HPDE6-E6E7 (cell line): ENCODE results near the gene CARM1.
"Not testable (repeated sequence)": the region's sequence is repeated elsewhere in the genome, so short reads cannot be mapped to it uniquely, and the experiment has no call there.

Experiments used
- DNase-seq: peaks from one replicate; pipeline ENCODE4 v3.0.0; 2011; ENCODE audit warnings: missing footprints; ENCODE audit errors: extremely low spot score

CARM1 gene

DNA sequence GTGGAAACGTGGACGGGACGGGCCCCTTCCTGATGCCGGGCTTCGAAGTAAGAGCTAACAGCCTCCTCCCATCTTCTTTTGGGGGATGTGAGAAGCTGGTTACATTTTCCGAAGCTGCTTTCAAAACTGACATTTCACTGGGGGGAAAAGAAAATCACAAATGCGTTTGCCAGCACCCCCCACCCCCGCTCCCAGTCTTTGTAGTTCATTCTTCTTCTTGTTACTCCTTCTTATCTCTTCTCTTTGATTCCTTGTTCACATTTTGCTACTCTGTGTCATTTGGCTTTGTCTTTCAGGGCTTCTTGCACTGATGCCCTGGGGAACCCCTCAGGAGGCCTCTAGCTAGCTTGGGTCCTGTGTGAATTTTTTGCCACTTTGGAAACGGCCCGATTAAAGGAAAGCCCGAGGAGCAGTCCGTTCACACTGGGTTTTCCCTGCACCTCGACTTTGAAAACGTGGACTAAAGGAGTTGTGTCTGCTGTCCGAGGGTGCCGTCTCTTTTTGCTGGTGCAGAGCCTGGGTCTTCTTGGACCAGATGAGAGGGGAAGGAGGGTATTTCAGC is 1.3 kb downstream of the CARM1 start:
- no peak for DNase-seq

DNA sequence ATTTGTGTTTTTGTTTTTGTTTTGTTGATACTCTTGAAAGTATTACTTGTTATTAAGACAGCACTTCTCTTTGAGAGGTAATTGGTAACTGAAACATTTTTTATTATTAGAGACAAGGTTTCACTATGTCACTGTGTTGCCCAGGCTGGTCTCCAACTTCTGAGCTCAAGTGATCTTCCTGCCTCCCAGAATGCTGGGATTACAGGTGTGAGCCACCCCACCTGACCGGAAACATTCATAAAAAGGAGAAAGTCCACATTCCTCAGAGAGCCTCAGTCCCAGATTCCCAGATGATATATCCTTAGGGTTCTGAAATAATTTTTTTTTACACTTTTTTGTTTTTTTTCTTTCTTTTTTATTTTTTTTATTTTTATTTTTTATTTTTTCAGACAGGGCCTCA is 2.7 kb downstream of the CARM1 start:
- DNase-seq, result no peak

DNA sequence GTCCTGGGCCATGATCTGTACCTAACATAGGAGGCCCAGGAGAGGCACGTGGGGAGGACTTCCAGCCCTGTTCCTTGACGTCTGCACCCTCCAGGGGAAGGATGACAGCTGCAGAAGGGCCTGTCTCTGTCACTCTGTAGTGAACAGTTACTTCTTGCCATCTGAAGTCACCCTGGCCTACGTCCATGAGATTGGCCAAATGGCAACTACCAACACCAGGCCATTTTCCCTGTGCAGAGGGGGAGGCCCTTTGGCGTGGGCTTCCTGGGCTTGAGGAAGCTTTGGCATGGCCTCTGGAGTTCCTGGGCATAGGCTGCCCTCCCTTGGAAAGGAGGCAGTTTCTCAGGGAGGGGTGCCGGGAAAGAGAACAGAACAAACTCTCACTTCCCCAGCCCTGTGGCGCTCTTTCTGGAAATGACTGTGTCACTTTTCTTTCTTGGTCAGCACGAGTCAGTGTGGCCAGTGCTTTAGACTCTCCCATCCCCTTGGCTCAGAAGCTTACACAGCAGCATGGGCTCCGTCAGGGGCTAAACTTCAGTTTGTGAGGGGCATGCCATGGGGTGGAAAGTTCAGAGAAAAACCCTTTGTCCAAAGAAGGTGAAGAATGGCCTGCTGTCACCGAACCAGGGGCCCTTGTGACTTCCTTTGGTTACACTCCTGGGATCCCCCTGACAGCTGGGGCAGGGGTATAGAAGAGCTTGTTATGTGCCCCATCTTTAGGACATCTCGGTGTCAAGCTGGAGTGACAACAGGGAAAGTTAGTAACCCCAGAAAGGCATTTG is 5.3 kb downstream of the CARM1 start:
- DNase-seq, result no peak

DNA sequence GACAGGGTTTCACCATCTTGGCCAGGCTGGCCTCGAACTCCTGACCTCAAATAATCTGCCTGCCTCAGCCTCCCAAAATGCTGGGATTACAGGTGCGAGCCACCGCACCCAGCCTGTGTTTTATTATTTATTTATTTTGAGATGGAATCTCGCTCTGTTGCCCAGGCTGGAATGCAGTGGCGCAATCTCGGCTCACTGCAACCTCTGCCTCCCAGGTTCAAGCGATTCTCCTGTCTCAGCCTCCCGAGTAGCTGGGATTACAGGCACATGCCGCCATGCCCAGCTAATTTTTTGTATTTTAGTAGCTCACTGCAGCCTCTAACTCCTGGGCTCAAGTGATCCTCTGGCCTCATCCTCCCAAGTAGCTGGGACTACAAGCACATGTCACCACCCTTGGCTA is 6.3 kb downstream of the CARM1 start:
- DNase-seq, result not testable (repeated sequence)

DNA sequence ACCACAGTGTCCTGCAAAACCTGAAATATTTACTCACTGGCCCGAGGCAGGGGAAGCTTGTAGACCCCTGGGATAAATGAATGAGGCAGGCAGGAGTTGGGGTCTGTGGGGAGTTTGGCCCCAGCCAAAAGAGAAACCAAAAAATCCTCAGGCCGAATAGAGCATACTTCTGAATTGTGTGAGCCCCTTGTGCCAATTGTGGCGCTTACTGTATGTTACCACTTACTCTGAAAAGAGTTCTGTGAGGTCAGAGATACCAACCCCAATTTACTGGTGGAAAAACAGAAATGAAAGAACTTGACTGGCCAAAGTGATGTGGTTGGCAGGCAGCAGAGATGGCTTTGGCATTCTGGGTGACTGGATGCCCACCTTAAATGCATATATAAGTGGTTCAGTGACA is 6.9 kb downstream of the CARM1 start:
- DNase-seq, result no peak

DNA sequence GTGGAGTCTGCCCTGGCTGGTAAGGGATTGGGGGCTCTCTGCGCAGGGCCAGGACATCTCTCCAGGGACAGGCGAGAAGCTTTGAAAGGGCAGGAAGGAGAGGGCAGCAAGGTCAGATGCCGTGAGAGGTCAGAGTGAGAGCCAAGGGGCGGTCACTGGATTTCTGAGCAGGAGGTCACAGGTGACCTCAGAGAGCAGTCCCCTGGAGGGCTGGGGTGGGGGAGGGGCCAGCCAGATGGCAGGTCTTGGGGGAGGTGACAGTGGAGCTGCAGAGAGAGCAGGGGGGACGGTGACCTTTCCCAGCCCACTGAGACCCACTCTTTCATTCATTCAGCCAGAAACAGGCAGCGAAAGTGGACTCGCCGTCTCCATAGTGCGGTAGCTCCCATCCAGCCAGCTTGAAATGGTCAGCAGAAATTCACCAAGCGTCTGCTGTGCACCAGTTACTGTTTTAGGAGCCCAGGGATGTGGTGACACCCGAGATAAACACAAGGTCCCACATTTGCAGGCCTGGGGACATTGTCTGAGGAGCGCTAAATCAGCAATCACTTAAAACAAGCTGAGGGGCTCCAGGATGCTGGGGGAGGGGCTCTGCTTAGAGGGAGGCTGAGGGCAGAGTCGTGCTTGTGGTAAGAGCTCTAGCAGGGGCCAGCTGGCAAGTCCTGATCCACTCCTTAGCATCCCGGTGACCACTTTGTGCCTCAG is 10.2 kb downstream of the CARM1 start:
- no peak for DNase-seq

DNA sequence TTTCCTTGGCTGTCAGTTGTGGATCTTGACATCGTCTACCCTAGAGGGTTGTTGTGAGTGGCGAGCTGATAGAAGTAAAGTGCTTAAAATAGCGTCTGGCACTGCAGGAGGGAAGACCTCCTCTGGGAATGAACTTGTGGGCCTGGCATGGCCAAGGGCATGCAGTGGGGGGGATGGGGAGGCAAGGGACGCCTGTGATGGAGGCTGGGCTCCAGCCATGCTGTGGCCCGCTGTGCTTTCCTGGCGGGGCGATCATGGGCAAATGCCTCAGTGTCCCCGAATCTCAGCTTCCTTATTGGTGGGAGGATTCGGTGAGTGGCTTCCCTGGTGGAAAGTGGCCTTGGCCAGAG is 10.7 kb downstream of the CARM1 start:
- DNase-seq, result no peak

DNA sequence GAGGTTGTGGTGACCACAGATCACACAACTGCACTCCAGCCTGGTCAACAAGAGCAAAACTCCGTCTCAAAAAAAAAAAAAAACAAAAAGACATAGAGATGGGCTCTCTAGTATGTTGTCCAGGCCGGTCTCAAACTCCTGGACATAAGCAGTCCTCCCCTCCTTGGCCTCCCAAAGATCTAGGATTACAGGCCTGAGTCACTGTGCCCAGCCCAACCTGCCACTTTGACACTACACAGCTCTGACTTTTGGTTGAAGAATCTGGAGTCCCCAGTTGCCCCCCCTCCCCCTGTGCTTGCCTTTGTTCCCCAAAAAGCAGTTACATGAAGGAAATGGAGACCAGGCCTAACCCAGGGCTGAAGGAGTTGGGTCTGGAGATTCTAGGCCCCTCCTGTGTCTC is 12.9 kb downstream of the CARM1 start:
- no peak for DNase-seq

DNA sequence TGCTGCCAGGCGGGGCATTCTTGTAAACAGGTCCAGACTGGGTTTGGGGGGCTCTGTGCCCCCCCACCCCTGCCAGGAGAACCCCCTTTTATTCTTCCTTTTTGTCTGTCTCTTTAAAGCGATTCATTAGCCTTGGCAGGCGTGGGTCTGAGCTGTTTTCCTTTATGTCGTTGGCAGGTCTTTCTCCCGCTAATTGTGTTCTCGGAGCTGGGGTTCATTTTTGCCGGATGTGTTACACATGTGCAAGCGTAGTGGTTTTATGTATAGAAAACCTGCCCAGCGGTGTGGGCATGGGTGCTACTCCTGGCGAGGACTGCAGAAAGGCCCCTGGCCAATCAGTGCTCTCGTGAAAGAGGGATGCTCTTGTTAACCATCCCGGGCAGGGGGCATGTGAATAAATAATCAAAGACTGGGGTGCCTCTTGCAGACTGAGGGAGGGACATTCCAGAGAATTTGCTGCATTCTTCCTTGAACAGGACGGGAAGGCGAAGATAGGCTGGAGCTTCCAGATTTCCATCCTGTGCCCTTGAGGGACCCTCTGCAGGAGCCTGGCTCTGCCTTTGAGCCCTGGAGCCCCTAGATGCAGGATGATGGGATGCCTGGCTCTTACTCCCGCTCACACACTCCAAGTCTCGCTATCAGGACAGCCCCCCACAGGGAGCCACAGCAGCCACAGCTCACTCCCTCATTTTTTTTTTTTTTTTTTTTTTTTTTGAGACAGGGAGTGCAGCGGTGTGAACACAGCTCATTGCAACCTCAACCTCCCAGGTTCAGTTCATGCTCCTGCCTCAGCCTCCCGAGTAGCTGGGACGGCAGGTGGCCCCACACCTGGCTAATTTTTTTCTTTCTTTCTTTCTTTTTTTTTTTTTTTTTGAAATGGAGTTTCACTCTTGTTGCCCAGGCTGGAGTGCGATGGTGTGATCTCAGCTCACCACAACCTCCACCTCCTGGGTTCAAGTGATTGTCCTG is 14.1 kb downstream of the CARM1 start:
- no peak for DNase-seq

DNA sequence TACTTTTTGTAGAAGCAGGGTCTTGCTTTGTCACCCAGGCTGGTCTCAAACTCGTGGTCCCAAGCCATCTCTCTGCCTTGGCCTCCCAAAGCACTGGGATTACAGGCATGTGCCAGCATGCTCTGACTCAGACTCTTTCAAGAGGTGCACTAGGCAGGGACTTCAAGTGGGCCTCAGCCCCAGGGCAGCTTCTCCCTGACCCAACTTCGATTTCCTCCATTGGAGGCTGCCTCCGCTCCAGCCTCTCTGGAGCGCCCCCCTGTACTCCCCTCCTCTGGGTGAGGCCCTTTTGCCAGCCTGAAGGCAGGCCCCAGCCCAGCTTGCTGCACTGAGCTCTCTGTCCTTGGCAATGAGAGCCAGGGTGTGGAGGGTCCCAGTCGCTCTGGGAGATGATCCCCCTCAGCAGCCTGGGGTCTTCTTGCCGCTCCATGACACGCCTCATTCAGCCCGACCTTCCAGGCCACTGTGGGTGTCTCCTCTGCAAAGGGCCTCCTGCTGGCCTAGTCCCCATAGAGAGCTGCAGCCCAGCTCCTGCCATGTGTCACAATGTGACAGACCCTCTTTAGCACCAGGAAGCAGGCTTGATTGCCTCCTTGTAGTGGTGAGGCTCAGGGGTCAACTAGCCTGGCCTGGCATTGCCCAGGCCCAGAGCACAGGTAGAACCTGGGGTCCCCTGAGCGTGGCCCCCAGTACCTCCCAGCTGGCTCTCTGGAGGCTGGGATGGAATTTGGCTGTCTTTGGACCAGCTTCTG is 16.4 kb downstream of the CARM1 start:
- no peak for DNase-seq

DNA sequence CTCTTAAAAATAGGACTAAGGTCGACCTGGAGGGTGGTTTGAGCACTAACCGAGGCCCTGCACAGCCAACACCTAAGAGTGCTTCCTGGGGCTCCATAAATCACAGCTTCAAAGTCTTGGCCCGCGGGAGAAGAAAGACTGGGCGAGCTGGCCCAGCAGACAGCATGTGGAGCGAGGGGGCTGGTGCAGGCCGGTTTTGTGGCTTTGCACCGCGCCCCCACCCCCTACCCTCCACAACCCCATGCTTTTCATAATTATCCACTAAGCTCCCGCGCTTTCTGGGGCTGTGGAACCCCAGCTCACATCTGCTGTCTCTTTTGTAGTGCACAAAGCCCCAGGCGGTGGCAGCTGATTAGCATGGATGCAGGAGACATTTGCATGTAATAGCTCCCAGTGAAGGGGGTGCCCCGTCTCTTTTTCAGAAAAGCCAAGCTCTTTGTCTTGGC is 17.1 kb downstream of the CARM1 start:
- no peak for DNase-seq

DNA sequence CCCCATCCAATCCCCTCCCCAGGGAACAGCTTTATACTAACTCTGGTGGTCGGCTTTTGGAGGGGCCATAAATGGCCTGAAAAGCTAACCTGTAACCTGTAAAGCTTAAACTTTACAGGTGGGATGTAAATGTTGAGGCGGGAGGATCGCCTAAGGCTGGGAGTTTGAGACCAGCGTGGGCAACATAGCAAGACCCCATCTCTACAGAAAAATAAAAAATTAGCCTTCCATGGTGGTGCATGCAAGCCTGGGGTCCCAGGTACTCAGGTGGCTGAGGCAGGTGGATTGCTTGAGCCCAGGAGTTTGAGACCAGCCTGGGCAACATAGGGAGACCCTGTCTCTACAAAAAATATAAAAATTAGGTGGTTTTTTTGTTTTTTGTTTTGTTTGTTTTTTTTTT is 18.5 kb downstream of the CARM1 start:
- no peak for DNase-seq

DNA sequence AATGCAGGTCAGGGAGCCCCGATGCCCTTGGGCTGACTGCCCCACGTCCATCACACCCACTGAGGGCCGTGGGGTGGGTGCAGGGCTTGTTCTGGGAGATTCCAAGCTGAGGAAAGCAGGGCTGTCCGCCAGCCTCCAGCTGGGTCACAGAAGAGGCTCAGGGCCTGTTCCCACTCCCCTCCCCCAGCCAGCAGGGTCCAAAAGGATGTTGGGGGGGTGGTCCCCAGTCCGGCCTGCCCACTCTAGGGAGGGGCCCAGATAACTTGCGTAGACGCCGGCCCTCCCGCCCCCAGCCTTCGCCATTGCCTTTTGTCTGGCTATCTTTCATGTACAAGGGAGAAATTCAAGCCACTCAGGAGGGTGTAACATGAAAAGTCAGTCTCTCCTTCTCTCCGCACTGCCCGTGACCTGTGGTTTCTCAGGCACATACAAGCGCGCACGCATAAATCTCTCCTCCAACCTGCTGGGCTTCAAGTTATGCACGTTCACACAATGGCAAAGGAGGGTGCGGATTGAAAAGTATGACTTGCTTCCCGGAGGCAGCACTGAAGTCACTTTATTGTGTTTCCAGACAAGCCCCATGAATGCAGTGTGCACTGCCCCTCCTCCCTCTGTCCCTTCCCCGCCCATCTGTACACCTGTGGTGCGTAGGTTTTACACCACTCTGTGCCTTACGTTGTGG is 20.2 kb downstream of the CARM1 start:
- no peak for DNase-seq

DNA sequence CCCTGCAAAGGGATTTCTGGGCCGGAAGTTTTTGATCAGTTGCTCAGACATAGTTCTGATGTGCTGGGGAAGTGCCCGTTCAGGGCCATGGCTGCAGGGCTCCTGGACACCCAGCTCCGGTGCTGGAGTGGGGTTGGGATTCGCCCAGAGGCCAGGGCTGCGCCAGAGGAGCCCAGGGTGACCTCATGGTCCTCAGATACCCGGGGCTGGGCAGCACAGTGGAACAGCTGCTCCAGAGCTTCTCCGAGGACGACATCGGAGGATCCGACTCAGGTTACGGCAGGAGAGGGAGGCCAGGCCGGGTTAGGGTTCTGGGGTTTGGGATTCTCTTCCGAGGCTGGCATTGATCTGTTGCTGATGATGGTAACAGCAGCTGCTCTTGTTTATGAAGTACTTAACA is 20.9 kb downstream of the CARM1 start:
- DNase-seq, result no peak

DNA sequence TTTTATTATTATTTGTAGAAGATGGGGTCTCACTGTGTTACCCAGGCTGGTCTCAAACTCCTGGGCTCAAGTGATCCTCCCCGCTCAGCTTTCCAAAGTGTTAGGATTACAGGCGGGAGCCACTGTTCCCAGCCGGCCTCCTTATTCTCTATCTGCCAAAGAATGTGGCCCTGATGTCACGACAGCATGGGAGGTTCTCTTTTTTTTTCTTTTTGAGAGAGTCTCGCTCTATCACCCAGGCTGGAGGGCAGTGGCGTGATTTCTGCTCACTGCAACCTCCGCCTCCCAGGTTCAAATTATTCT is 23.5 kb downstream of the CARM1 start:
- DNase-seq, result no peak

DNA sequence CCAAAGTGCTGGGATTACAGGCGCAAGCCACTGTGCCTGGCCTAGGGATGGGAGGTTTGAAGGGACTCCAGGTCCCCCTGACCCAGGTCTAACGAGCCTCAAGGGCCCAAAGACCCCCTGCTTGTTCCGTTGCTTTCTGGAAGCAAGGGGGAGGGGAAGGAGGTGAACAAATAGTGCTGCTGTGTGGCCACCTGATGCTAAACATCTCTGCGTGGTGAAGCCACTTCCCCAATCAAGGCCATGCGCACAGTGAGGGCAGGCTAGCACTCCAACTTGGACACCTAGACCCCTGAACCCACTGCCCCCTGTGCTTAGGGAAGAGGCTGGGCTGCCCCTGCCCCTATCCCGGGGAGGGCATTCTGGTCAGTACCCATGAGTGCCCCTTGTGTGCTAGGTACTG is 24.0 kb downstream of the CARM1 start:
- no peak for DNase-seq

DNA sequence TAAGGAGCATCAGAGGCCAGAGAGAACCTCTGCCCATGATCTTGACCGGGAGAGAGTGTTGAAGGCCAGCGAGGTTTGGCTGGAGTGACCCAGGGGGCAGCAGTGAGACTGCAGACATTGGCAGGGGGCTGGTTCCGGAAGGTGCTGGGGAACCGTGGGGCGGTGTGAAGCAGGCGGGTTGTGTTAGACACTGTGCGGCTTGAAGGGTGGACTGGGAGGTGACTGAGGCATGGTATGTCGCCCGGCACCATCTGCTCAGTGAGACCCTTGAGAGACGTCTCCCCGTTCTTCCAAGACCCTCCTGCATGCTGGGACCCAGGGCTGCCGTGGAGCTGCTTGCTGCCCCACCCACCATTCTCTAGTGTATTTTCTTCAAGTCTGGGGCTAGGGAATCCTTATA is 24.6 kb downstream of the CARM1 start:
- DNase-seq, result no peak

DNA sequence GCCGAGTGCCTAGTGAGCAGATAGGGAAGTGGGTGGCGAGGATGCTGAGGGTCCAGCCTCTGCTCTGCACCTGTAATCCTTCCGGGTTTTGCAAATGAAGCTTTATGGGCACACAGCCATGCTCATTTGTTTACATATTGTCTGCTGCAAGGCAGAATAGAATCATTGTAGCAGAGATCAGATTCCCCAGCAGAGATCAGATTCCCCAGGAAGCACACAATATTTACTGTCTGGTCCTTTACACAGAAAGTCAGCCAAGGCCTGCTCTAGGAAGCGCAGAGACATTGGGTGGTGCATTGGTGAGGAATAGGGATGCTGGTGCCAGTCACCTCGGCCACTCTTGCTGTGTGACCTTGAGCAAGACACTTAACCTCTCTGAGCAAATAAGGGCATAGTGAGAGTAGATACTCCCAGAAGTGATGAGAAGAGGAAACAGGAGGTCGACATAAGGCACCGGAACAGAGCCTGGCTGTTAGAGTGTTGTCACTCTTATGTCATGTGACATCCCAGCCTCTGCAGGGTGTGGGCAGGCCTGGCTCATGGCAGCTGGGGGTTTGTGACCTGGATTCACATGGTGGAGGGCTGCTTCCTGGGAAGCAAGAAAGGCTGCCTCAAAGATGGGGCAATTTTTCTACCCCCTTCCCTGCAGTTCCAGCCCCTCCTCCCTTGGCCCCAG is 25.6 kb downstream of the CARM1 start:
- no peak for DNase-seq

DNA sequence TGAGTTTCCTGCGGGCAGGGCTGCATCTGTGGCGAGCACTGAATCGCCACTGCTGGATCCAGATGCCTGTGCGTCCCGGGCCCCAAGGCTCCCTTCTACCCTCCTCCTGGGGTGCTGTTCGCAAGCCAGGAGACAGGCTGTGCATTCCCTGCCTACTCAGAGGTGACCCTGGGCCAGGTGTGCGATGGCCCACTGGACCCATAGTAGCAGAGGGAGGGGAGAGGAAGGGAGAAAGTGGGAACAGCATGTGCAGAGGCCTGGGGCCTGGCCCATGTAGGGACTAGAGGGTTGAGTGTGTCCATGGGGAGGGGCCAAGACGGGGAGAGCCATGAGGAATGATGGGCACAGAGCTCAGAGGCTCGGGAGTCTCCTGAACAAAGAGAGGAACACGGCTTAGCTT is 27.3 kb downstream of the CARM1 start:
- DNase-seq, result no peak

DNA sequence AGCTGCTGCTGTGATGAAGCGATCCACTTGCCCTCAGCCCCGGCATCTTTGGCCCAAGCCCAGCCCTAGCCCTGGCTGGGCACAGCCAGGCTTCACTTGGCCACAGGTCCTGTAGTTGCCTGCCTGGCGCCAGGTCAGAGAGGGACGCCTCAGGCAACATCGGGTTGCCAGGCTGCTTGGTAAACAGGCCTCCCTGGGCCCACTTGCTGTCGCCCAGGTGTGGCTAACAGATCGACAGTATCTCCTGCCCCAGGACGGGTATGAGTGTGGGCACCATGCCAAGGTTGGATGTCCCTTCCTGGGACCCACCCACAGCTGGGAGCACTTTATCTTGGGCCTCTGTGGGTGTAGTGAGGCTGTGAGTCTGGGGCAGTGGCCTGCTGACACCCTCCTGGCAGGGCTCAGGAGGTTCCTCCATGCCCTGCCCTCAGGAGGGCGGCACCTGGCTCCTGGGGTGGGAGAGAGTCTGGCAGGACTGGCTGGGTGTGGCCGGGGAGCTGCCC is 27.8 kb downstream of the CARM1 start:
- peak; percentile 49 for DNase-seq
